Adrenal gland (tissue), 12 donors: Measurements from ENCODE around the gene MCU. TPM values are rescaled to one million over a fixed set of nuclear protein-coding genes. Genes with fewer than 3 reads are reported as not detected.

Source experiments
- DNase-seq, 7 donors: peaks; one replicate each; pipeline ENCODE4 v3.0.0-alpha.2; 2019 to 2020
- H3K27ac ChIP-seq, 5 donors: fragments of 200-600 bp; sonication (generic) in 4 of 5; 1 replicate in 3 of 5; 2 replicates in 2 of 5; pipeline versions ENCODE4 v1.5.1 to v1.8.0; 2016 to 2020; ENCODE audit warnings: mild to moderate bottlenecking in 1 of 5
- H3K27me3 ChIP-seq: fragments of 200-600 bp; 2 replicates; pipeline ENCODE4 v1.8.0; 2021
- H3K36me3 ChIP-seq, 2 donors: fragments of 200-600 bp; replicated peaks in 1 of 2; 1 replicate in 1 of 2; 2 replicates in 1 of 2; pipeline versions ENCODE4 v1.5.1 to v1.8.0; 2018 to 2022
- H3K4me1 ChIP-seq, 2 donors: fragments of 200-600 bp; replicated peaks in 1 of 2; 1 replicate in 1 of 2; 2 replicates in 1 of 2; pipeline versions ENCODE4 v1.5.1 to v1.8.0; 2018 to 2021
- H3K4me3 ChIP-seq, 4 donors: fragments of 200-600 bp; sonication (generic) in 3 of 4; one replicate each; pipeline ENCODE4 v1.5.1; 2016 to 2018
- H3K9me3 ChIP-seq, 3 donors: fragments of 200-600 bp; sonication (generic) in 1 of 3; replicated peaks in 1 of 3; 1 replicate in 2 of 3; 2 replicates in 1 of 3; pipeline versions ENCODE4 v1.5.1 to v1.8.0; 2016 to 2021
- CTCF ChIP-seq, 6 experiments: fragments of 450-650 bp in 4 of 6; fragments of 200-600 bp in 2 of 6; sonication (generic) in 1 of 6; IDR thresholded peaks; 1 replicate in 5 of 6; 2 replicates in 1 of 6; pipeline versions ENCODE4 v1.5.1 to v1.8.0; 2016 to 2021; ENCODE audit warnings: antibody characterized with exemption in 6 of 6, mild to moderate bottlenecking in 2 of 6, moderate library complexity in 1 of 6
- POLR2A ChIP-seq, 2 donors: fragments of 450-650 bp; IDR thresholded peaks; one replicate each; pipeline ENCODE4 v1.6.1; 2017; ENCODE audit warnings: antibody characterized with exemption in 2 of 2, mild to moderate bottlenecking in 2 of 2, moderate library complexity in 1 of 2
- WGBS, 4 donors: extraction: QIAGEN DNeasy Blood & Tissue Kit in 2 of 4; methylation state at CpG; one replicate each; pipeline versions ENCODE4 v1.1.5 to v1.1.7; 2013 to 2017; 5-methylcytosine and 5-hydroxymethylcytosine counted together
- intact Hi-C, 2 donors: fragments of 100-400 bp; cut with DNase I; formaldehyde crosslinking; loops; one replicate each; pipeline versions ENCODE4 v1.14.1 to v1.15.0; 2022 to 2023
- polyA plus RNA-seq, 3 donors: library from polyadenylated mRNA; stranded (reverse); fragments of 200-250 nt in 2 of 3; fragments of 350-450 nt in 1 of 3; fragmentation: Illumina TruSeq in 1 of 3; extraction: RNeasy Lipid Tissue Mini Kit (QIAGEN cat#74804) in 1 of 3; gene quantifications; one replicate each; pipeline ENCODE4 v1.2.3, GENCODE V29; 2013 to 2014
- total RNA-seq, 9 donors: library from RNA; depleted of rRNA in 4 of 9; stranded (reverse); fragments of >200 nt in 4 of 9; fragments of 120-200 nt in 1 of 9; fragmentation: NEBNext Ultra II Directional in 1 of 9; extraction: Animal tissue kit (Norgen Biotek cat#: 25700) in 1 of 9; gene quantifications; one replicate each; pipeline versions ENCODE4 v1.1.0 to v1.2.4, GENCODE V29; 2013 to 2023
- donor health status: healthy with polysubstance abuse.
- donor health status: Bipolar disorder and iron deficiency.
- donor health status: DM: yes; HTN: yes; CAD: no.
- donor health status: DM: no; HTN: no; CAD: no.
- donor health status: DM: no; HTN: no; CAD: no.
- donor health status: DM: yes; HTN: yes; CAD: no.

MCU gene
- total and polyA plus RNA-seq, 12 donors: 6.4 to 22.2 (median 14.9) TPM

GRCh38 chr10:72688208-72688651 is 3.7 kb upstream of the MCU start:
- Histone ChIP-seq H3K36me3 (no peaks in the 10 kb centered on the region), H3K4me1 (peaks cover 0 to 8% of the 10 kb centered on the region in 2 donors), H3K4me3 (no peak overlapping the region), H3K27ac (no peak overlapping the region), H3K9me3 (no peaks in the 10 kb centered on the region), H3K27me3 (no peaks in the 10 kb centered on the region)
- intact Hi-C loops: no loop called here
- 34 to 63% (median 52%) methylated on average over 2 of the region's 2 CpGs for WGBS, 4 donors
- TF ChIP-seq POLR2A (IDR thresholded peaks at IDR 0.05) (no peak), CTCF (IDR thresholded peaks at IDR 0.05) (no peak)
- DNase-seq: no peak

- DNase-seq: no peak
- no peaks in the 10 kb centered on the region for H3K9me3 ChIP-seq
- TF ChIP-seq POLR2A (IDR thresholded peaks at IDR 0.05) (no peak), CTCF (IDR thresholded peaks at IDR 0.05) (no peak)
- no peak overlapping the region for H3K27ac ChIP-seq
- intact Hi-C loops: loop anchor here (5.0 to 10.0 kb wide), 2 partner anchors 143 to 145 kb away; no protein-coding TSS in a partner anchor
- no peak overlapping the region for H3K4me3 ChIP-seq
- 76 to 92% (median 92%) methylated on average over 1 of the region's 1 CpG for WGBS, 4 donors
- H3K27me3 ChIP-seq: no peaks in the 10 kb centered on the region
- H3K36me3 ChIP-seq: no peaks in the 10 kb centered on the region
- peaks cover 0 to 22% of the 10 kb centered on the region in 2 donors for H3K4me1 ChIP-seq
Measured at GRCh38 chr10:72689660-72690059, 2.3 kb upstream of the MCU start.

GRCh38 chr10:72690071-72690755 is 1.7 kb upstream of the MCU start:
- Histone ChIP-seq H3K9me3 (no peaks in the 10 kb centered on the region), H3K36me3 (no peaks in the 10 kb centered on the region), H3K27ac (no peak overlapping the region), H3K27me3 (no peaks in the 10 kb centered on the region), H3K4me1 (peaks cover 0 to 27% of the 10 kb centered on the region in 2 donors), H3K4me3 (no peak overlapping the region)
- intact Hi-C loops: loop anchor here (5.0 to 10.0 kb wide), 2 partner anchors 142 to 145 kb away; no protein-coding TSS in a partner anchor
- no peak for DNase-seq
- TF ChIP-seq POLR2A (IDR thresholded peaks at IDR 0.05) (no peak), CTCF (IDR thresholded peaks at IDR 0.05) (no peak)
- WGBS, 4 donors: 64 to 69% (median 67%) methylated on average over 3 of the region's 3 CpGs

GRCh38 chr10:72691470-72691862 is 477 bp upstream of the MCU start:
- intact Hi-C loops: loop anchor here (5.0 to 10.0 kb wide), 2 partner anchors 141 to 143 kb away; no protein-coding TSS in a partner anchor
- Histone ChIP-seq H3K4me1 (peaks cover 0 to 27% of the 10 kb centered on the region in 2 donors), H3K36me3 (no peaks in the 10 kb centered on the region), H3K27me3 (no peaks in the 10 kb centered on the region), H3K27ac (peak overlapping the region in 1 of 5 donors; percentile 93), H3K9me3 (no peaks in the 10 kb centered on the region), H3K4me3 (peak overlapping the region in 1 of 4 donors; percentile 95)
- TF ChIP-seq CTCF (IDR thresholded peaks at IDR 0.05) (no peak), POLR2A (IDR thresholded peaks at IDR 0.05) (no peak)
- 37 to 42% (median 39%) methylated on average over 9 of the region's 9 CpGs for WGBS, 4 donors
- no peak for DNase-seq
